Activated CD4-positive, alpha-beta T cell treated with anti-CD3 and anti-CD28 coated beads for 4 hours (primary cell): Measurements from ENCODE around the gene C16orf89.

ENCODE experiments used
- DNase-seq, 2 donors: peaks; one replicate each; pipeline ENCODE4 v3.0.0-alpha.2; 2020

Gene C16orf89

GRCh38 chr16:5002699-5003143 lies 63.0 kb downstream of the C16orf89 start:
- no peak for DNase-seq

GRCh38 chr16:5001986-5002385 lies 63.8 kb downstream of the C16orf89 start:
- no peak for DNase-seq

- no peak for DNase-seq
Measured at GRCh38 chr16:5001571-5001970, 64.2 kb downstream of the C16orf89 start.

DNA sequence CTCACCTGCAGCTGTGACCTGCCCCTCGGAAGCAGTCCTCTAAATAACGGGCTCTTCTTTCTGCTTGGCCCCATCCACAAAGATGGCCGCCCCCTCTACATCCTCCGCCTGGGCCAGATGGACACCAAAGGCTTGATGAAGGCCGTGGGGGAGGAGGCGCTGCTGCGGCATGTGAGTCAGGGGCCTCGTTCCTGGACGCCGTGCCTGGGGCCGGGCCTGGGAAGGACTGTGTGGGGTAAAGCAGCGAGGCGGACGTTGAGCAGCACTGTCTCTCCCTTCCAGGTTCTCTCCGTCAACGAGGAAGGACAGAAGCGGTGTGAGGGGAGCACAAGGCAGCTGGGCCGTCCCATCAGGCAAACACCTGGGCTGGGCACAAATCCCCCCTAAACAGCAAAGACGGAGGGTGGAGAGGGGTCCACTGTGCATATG lies 65.2 kb downstream of the C16orf89 start:
- no peak for DNase-seq

GRCh38 chr16:4994719-4995434 lies 70.9 kb downstream of the C16orf89 start:
- no peak for DNase-seq
